T1000 (cell line): ENCODE measurements around the gene MARVELD1.
"Not testable (repeated sequence)": the region's sequence is repeated elsewhere in the genome, so short reads cannot be mapped to it uniquely, and the experiment has no call there.

ENCODE experiments used
- DNase-seq: peaks from one replicate; lab custom pipeline; 2025; ENCODE audit warnings: mixed read lengths; lab: John Stamatoyannopoulos, UW

The MARVELD1 gene

GRCh38 chr10:97713339-97713825 lies at the start of gene MARVELD1:
MARVELD1 (plus strand) TSS chr10:97713730; CDS start chr10:97713877, 147 bp downstream.
- peak; percentile 48 for DNase-seq

GRCh38 chr10:97664282-97664850 lies 49.2 kb upstream of the MARVELD1 start:
- DNase-seq = no peak

GRCh38 chr10:97666992-97667391 lies 46.5 kb upstream of the MARVELD1 start:
- no peak for DNase-seq

GRCh38 chr10:97667463-97667862 lies 46.1 kb upstream of the MARVELD1 start:
- DNase-seq = no peak

- DNase-seq = no peak
Measured at GRCh38 chr10:97669571-97669970, 44.0 kb upstream of the MARVELD1 start.

GRCh38 chr10:97673736-97674525 lies 39.6 kb upstream of the MARVELD1 start:
- DNase-seq = peak; percentile 22

GRCh38 chr10:97675222-97675621 lies 38.3 kb upstream of the MARVELD1 start:
- DNase-seq = no peak

- DNase-seq = no peak
Measured at GRCh38 chr10:97676770-97677581, 36.6 kb upstream of the MARVELD1 start.

- no peak for DNase-seq
Measured at GRCh38 chr10:97679594-97679993, 33.9 kb upstream of the MARVELD1 start.

GRCh38 chr10:97682042-97682441 lies 31.5 kb upstream of the MARVELD1 start:
- no peak for DNase-seq

GRCh38 chr10:97683556-97684367 lies 29.8 kb upstream of the MARVELD1 start:
- peak; percentile 24 for DNase-seq

GRCh38 chr10:97684368-97684713 lies 29.2 kb upstream of the MARVELD1 start:
- not testable (repeated sequence) for DNase-seq

- no peak for DNase-seq
Measured at GRCh38 chr10:97684866-97685394, 28.6 kb upstream of the MARVELD1 start.

- no peak for DNase-seq
Measured at GRCh38 chr10:97685395-97685958, 28.1 kb upstream of the MARVELD1 start.

GRCh38 chr10:97686301-97686961 lies 27.1 kb upstream of the MARVELD1 start:
- DNase-seq = no peak

GRCh38 chr10:97686962-97687784 lies 26.4 kb upstream of the MARVELD1 start, which contains the start of gene AVPI1:
AVPI1 (minus strand) TSS chr10:97687241; CDS start chr10:97679905, 7,336 bp downstream.
- peak; percentile 99 for DNase-seq

- DNase-seq = no peak
Measured at GRCh38 chr10:97687785-97688781, 25.4 kb upstream of the MARVELD1 start.

GRCh38 chr10:97689559-97690020 lies 23.9 kb upstream of the MARVELD1 start:
- peak; percentile 88 for DNase-seq
